HepG2 (cell line): ENCODE measurements around the gene ZNF341. TPM values are rescaled to one million over a fixed set of nuclear protein-coding genes. Genes with fewer than 3 reads are reported as not detected.

Experiments
- AHR ChIP-seq: IDR thresholded peaks from 2 replicates; pipeline ENCODE4 v1.6.1; 2018; ENCODE audit warnings: missing genetic modification reagents, missing compliant biosample characterization
- BCL6 ChIP-seq: IDR thresholded peaks from 2 replicates; pipeline ENCODE4 v1.6.1; 2016; ENCODE audit warnings: missing genetic modification reagents, missing compliant biosample characterization
- CREB1 ChIP-seq, 2 experiments: fragments of 450-650 bp in 1 of 2; IDR thresholded peaks; 2 replicates each; pipeline ENCODE4 v1.6.1; 2016 to 2017; ENCODE audit warnings: control low read depth in 1 of 2, mild to moderate bottlenecking in 1 of 2, missing compliant biosample characterization in 1 of 2, missing genetic modification characterization in 1 of 2
- HCFC1 ChIP-seq: fragments of 150-350 bp; IDR thresholded peaks from 2 replicates; pipeline ENCODE4 v1.6.1; 2014; ENCODE audit warnings: low read depth, low read length
- KDM4B ChIP-seq: sonication (generic); formaldehyde crosslinking; IDR thresholded peaks from 2 replicates; pipeline ENCODE4 v1.4.0; 2020; ENCODE audit warnings: missing genetic modification reagents
- KLF16 ChIP-seq, 2 experiments: sonication (generic) in 1 of 2; formaldehyde crosslinking in 1 of 2; IDR thresholded peaks; 2 replicates each; pipeline versions ENCODE4 v1.6.1 to v1.8.0; 2016 to 2023; ENCODE audit warnings: missing genetic modification reagents in 2 of 2, missing compliant biosample characterization in 1 of 2
- MIER3 ChIP-seq: IDR thresholded peaks from 2 replicates; pipeline ENCODE4 v1.6.1; 2016; ENCODE audit warnings: missing compliant biosample characterization, borderline replicate concordance
- NFE2L1 ChIP-seq: sonication (generic); formaldehyde crosslinking; IDR thresholded peaks from 2 replicates; pipeline ENCODE4 v1.4.0; 2020; ENCODE audit warnings: missing genetic modification reagents, mild to moderate bottlenecking, borderline replicate concordance
- POLR2AphosphoS5 ChIP-seq: IDR thresholded peaks from 2 replicates; pipeline ENCODE4 v1.6.1; 2012; ENCODE audit warnings: low read depth, low read length
- RAD21 ChIP-seq: fragments of 450-650 bp; formaldehyde crosslinking; IDR thresholded peaks from 2 replicates; pipeline ENCODE4 v1.5.0; 2020; ENCODE audit warnings: mild to moderate bottlenecking
- REPIN1 ChIP-seq: sonication (generic); formaldehyde crosslinking; IDR thresholded peaks from 2 replicates; pipeline ENCODE4 v1.8.0; 2022; ENCODE audit warnings: missing genetic modification reagents, low read depth, mild to moderate bottlenecking, borderline replicate concordance
- RFX3 ChIP-seq: IDR thresholded peaks from 2 replicates; pipeline ENCODE4 v1.6.1; 2016; ENCODE audit warnings: missing biosample characterization, missing genetic modification reagents
- RFX5 ChIP-seq: IDR thresholded peaks from 2 replicates; pipeline ENCODE4 v1.6.1; 2011; ENCODE audit warnings: low read depth, low read length, improper control_type of control experiment
- SP2 ChIP-seq: sonication (generic); formaldehyde crosslinking; IDR thresholded peaks from 2 replicates; pipeline ENCODE4 v1.5.1; 2020; ENCODE audit warnings: mild to moderate bottlenecking, missing genetic modification reagents
- U2AF2 ChIP-seq: fragments of 200-400 bp; formaldehyde crosslinking; IDR thresholded peaks from 2 replicates; pipeline ENCODE4 v1.6.1; 2017; ENCODE audit warnings: low read depth, mild to moderate bottlenecking, low read length
- XBP1 ChIP-seq: sonication (generic); formaldehyde crosslinking; IDR thresholded peaks from 2 replicates; pipeline ENCODE4 v1.5.0; 2020; ENCODE audit warnings: missing genetic modification reagents
- ZHX2 ChIP-seq, 2 experiments: sonication (generic) in 1 of 2; formaldehyde crosslinking in 1 of 2; IDR thresholded peaks; 2 replicates each; pipeline versions ENCODE4 v1.6.1 to v1.9.0; 2014 to 2022; ENCODE audit warnings: antibody characterized with exemption in 1 of 2, borderline replicate concordance in 1 of 2, inconsistent platforms in 1 of 2, low read depth in 1 of 2, missing genetic modification reagents in 1 of 2
- ZNF343 ChIP-seq: sonication (generic); formaldehyde crosslinking; IDR thresholded peaks from 2 replicates; pipeline ENCODE4 v1.4.0; 2020; ENCODE audit warnings: mild to moderate bottlenecking, missing genetic modification reagents
- ZNF383 ChIP-seq: sonication (generic); formaldehyde crosslinking; IDR thresholded peaks from 2 replicates; pipeline ENCODE4 v1.4.0; 2020; ENCODE audit warnings: missing genetic modification reagents, mild to moderate bottlenecking, borderline replicate concordance
- ZNF615 ChIP-seq: sonication (generic); formaldehyde crosslinking; IDR thresholded peaks from 2 replicates; pipeline ENCODE4 v1.5.0; 2020; ENCODE audit warnings: mild to moderate bottlenecking, missing genetic modification reagents, borderline replicate concordance
- ZSCAN9 ChIP-seq: IDR thresholded peaks from 2 replicates; pipeline ENCODE4 v1.6.1; 2016; ENCODE audit warnings: borderline replicate concordance
- ZZZ3 ChIP-seq: sonication (generic); formaldehyde crosslinking; IDR thresholded peaks from 2 replicates; pipeline ENCODE4 v1.4.0; 2020; ENCODE audit warnings: missing genetic modification reagents, mild to moderate bottlenecking, borderline replicate concordance
- polyA plus RNA-seq, 8 experiments: library from polyadenylated mRNA; depleted of rRNA in 3 of 8; stranded (reverse) in 7 of 8; unstranded in 1 of 8; fragments of >200 nt; fragmentation: Illumina TruSeq in 4 of 8; extraction: Trizol in 4 of 8; gene quantifications; 2 replicates each; pipeline versions ENCODE4 v1.2.1 to v1.2.3, GENCODE V29; 2011 to 2016; ENCODE audit warnings: low read depth in 4 of 8, missing spikeins in 1 of 8, mixed read lengths in 1 of 8; ENCODE audit not compliant: insufficient read depth in 1 of 8
- total RNA-seq, 5 experiments: library from RNA; depleted of rRNA; stranded (reverse); fragments of >200 nt; fragmentation: Illumina TruSeq; extraction: Trizol; gene quantifications; 2 replicates each; pipeline ENCODE4 v1.2.3, GENCODE V29; 2016; ENCODE audit warnings: low read depth in 1 of 5
- TF ChIP-seq, protein P1 (sequence below): sonication (generic); formaldehyde crosslinking; IDR thresholded peaks from 2 replicates; pipeline ENCODE4 v1.5.0; 2020; ENCODE audit warnings: mild to moderate bottlenecking, low read depth, missing genetic modification reagents, borderline replicate concordance

Gene ZNF341
- total and polyA plus RNA-seq, 2 of the 13 experiments (the other 11 are each of a cell fraction or from before 2014, with no cell fraction given) = 1.1 to 2.2 TPM

- TF ChIP-seq KDM4B (CRISPR knock-in tag) (peak; percentile 40; the same call in 1 of the 2 replicates), XBP1 (CRISPR knock-in tag) (no peak), RAD21 (peak; percentile 5), BCL6 (CRISPR knock-in tag) (peak; percentile 41; the same call in 1 of the 2 replicates), POLR2AphosphoS5 (peak; percentile 35; the same call in 1 of the 2 replicates), ZHX2 (IDR thresholded peaks at IDR 0.05; ENCODE audit: low read depth) (peak; percentile 26; the same call in 1 of the 2 replicates), ZHX2 (CRISPR knock-in tag; IDR thresholded peaks at IDR 0.05; ENCODE audit: borderline replicate concordance) (peak; percentile 93), KLF16 (CRISPR knock-in tag; IDR thresholded peaks at IDR 0.05) (peak in 1 of 2 experiments; percentile 69; a peak in 2 of 4 replicates), ZNF615 (CRISPR knock-in tag) (no peak; the same call in 1 of the 2 replicates), NFE2L1 (CRISPR knock-in tag) (0 out of 2 replicates have a peak, but pooled peaks have one; percentile 32), RFX5 (peak; percentile 78), ZNF383 (CRISPR knock-in tag) (no peak), ZNF343 (CRISPR knock-in tag) (peak; percentile 34; the same call in 1 of the 2 replicates), CREB1 (IDR thresholded peaks at IDR 0.05) (peak; percentile 89), CREB1 (CRISPR knock-in tag; IDR thresholded peaks at IDR 0.05) (peak; percentile 78; the same call in 1 of the 2 replicates), MIER3 (peak; percentile 23; the same call in 1 of the 2 replicates), SP2 (CRISPR knock-in tag) (peak; percentile 94), AHR (CRISPR knock-in tag) (peak; percentile 78; the same call in 1 of the 2 replicates), HCFC1 (no peak), RFX3 (CRISPR knock-in tag) (no peak), ZSCAN9 (peak; percentile 81; the same call in 1 of the 2 replicates), ZZZ3 (CRISPR knock-in tag) (0 out of 2 replicates have a peak, but pooled peaks have one; percentile 39), REPIN1 (CRISPR knock-in tag) (peak; percentile 74), U2AF2 (0 out of 2 replicates have a peak, but pooled peaks have one; percentile 25)
- TF ChIP-seq, protein P1, sequence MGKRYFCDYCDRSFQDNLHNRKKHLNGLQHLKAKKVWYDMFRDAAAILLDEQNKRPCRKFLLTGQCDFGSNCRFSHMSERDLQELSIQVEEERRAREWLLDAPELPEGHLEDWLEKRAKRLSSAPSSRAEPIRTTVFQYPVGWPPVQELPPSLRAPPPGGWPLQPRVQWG (CRISPR knock-in tag) = no peak
Observed at GRCh38 chr20:33686100-33686983, 45.5 kb upstream of the ZNF341 start, which contains the start of gene E2F1 (continued).
